SK-N-SH treated with all-trans-retinoic acid at 6 μM for 48 hours (cell line): ENCODE data around the gene SERPING1.

Source experiments
- ATAC-seq: fragments of 200-7000 bp; cut with Tn5 transposase; 3 replicates; pipeline ENCODE4 v1.9.1; 2020; ENCODE audit warnings: mild to moderate bottlenecking, moderate library complexity
- ARNTL ChIP-seq: fragments of 450-650 bp; formaldehyde crosslinking; IDR thresholded peaks from 2 replicates; pipeline ENCODE4 v1.5.0; 2020; ENCODE audit warnings: low read depth, mild to moderate bottlenecking, moderate library complexity, borderline replicate concordance
- BACH2 ChIP-seq: fragments of 250-450 bp; sonication (Bioruptor Pico); IDR thresholded peaks from 2 replicates; pipeline ENCODE4 v1.9.0; 2021; ENCODE audit warnings: mild to moderate bottlenecking, borderline replicate concordance
- CREB5 ChIP-seq: fragments of 250-450 bp; sonication (Bioruptor Pico); IDR thresholded peaks from 2 replicates; pipeline ENCODE4 v1.5.1; 2020; ENCODE audit warnings: low read depth, mild to moderate bottlenecking, moderate library complexity
- CSDC2 ChIP-seq: fragments of 250-450 bp; sonication (Bioruptor Pico); IDR thresholded peaks from 2 replicates; pipeline ENCODE4 v1.5.0; 2020; ENCODE audit warnings: mild to moderate bottlenecking, moderate library complexity
- ESRRG ChIP-seq: fragments of 250-450 bp; sonication (Bioruptor Pico); IDR thresholded peaks from 2 replicates; pipeline ENCODE4 v1.6.1; 2021; ENCODE audit warnings: mild to moderate bottlenecking
- GLIS3 ChIP-seq: fragments of 250-450 bp; sonication (Bioruptor Pico); IDR thresholded peaks from 2 replicates; pipeline ENCODE4 v1.5.0; 2020; ENCODE audit warnings: mild to moderate bottlenecking, moderate library complexity
- ISL1 ChIP-seq: fragments of 250-450 bp; sonication (Bioruptor Pico); IDR thresholded peaks from 2 replicates; pipeline ENCODE4 v2.1.2; 2022; ENCODE audit warnings: mild to moderate bottlenecking, moderate library complexity
- OSR1 ChIP-seq: fragments of 250-450 bp; sonication (Bioruptor Pico); IDR thresholded peaks from 2 replicates; pipeline ENCODE4 v1.8.0; 2022; ENCODE audit warnings: moderate library complexity, mild to moderate bottlenecking, inconsistent platforms
- PATZ1 ChIP-seq: fragments of 250-450 bp; sonication (Bioruptor Pico); IDR thresholded peaks from 2 replicates; pipeline ENCODE4 v1.8.0; 2020; ENCODE audit warnings: mild to moderate bottlenecking, moderate library complexity, borderline replicate concordance
- POU6F1 ChIP-seq: fragments of 250-450 bp; sonication (Bioruptor Pico); IDR thresholded peaks from 2 replicates; pipeline ENCODE4 v1.8.0; 2021; ENCODE audit warnings: low read depth, mild to moderate bottlenecking, moderate library complexity, borderline replicate concordance
- PPARA ChIP-seq: fragments of 250-450 bp; sonication (Bioruptor Pico); IDR thresholded peaks from 2 replicates; pipeline ENCODE4 v1.5.0; 2020; ENCODE audit warnings: mild to moderate bottlenecking, borderline replicate concordance
- RARB ChIP-seq: fragments of 250-450 bp; sonication (Bioruptor Pico); IDR thresholded peaks from 2 replicates; pipeline ENCODE4 v1.8.0; 2021; ENCODE audit warnings: mild to moderate bottlenecking, moderate library complexity
- SNAI2 ChIP-seq: fragments of 250-450 bp; sonication (Bioruptor Pico); IDR thresholded peaks from 2 replicates; pipeline ENCODE4 v1.5.0; 2020; ENCODE audit warnings: mild to moderate bottlenecking, moderate library complexity
- TCF4 ChIP-seq: fragments of 250-450 bp; sonication (Bioruptor Pico); IDR thresholded peaks from 2 replicates; pipeline ENCODE4 v1.8.0; 2021; ENCODE audit warnings: mild to moderate bottlenecking, moderate library complexity, borderline replicate concordance
- TOX ChIP-seq: fragments of 250-450 bp; sonication (Bioruptor Pico); IDR thresholded peaks from 2 replicates; pipeline ENCODE4 v1.8.0; 2021; ENCODE audit warnings: mild to moderate bottlenecking, moderate library complexity, borderline replicate concordance
- ZC3H10 ChIP-seq: fragments of 250-450 bp; sonication (Bioruptor Pico); IDR thresholded peaks from 2 replicates; pipeline ENCODE4 v1.5.1; 2021; ENCODE audit warnings: mild to moderate bottlenecking, moderate library complexity
- ZFP3 ChIP-seq: fragments of 250-450 bp; sonication (Bioruptor Pico); IDR thresholded peaks from 2 replicates; pipeline ENCODE4 v1.5.0; 2020; ENCODE audit warnings: mild to moderate bottlenecking, moderate library complexity
- ZFP30 ChIP-seq: fragments of 450-650 bp; formaldehyde crosslinking; IDR thresholded peaks from 2 replicates; pipeline ENCODE4 v1.5.0; 2022; ENCODE audit warnings: mild to moderate bottlenecking, moderate library complexity
- ZNF565 ChIP-seq: fragments of 450-650 bp; formaldehyde crosslinking; conservative IDR thresholded peaks from 2 replicates; pipeline ENCODE4 v1.5.0; 2020; ENCODE audit warnings: low read depth, mild to moderate bottlenecking, moderate library complexity
- ZNF70 ChIP-seq: fragments of 450-650 bp; formaldehyde crosslinking; IDR thresholded peaks from 2 replicates; pipeline ENCODE4 v1.5.0; 2020; ENCODE audit warnings: mild to moderate bottlenecking, moderate library complexity
- ZNF8 ChIP-seq: fragments of 450-650 bp; formaldehyde crosslinking; IDR thresholded peaks from 2 replicates; pipeline ENCODE4 v1.5.0; 2020; ENCODE audit warnings: mild to moderate bottlenecking, moderate library complexity
- TF ChIP-seq, protein P1 (sequence below): fragments of 250-450 bp; sonication (Bioruptor Pico); IDR thresholded peaks from 2 replicates; pipeline ENCODE4 v1.5.1; 2021; ENCODE audit warnings: mild to moderate bottlenecking, moderate library complexity
- TF ChIP-seq, protein P2 (sequence below): fragments of 250-450 bp; sonication (Bioruptor Pico); IDR thresholded peaks from 2 replicates; pipeline ENCODE4 v1.5.0; 2020; ENCODE audit warnings: mild to moderate bottlenecking, moderate library complexity

SERPING1 gene

DNA sequence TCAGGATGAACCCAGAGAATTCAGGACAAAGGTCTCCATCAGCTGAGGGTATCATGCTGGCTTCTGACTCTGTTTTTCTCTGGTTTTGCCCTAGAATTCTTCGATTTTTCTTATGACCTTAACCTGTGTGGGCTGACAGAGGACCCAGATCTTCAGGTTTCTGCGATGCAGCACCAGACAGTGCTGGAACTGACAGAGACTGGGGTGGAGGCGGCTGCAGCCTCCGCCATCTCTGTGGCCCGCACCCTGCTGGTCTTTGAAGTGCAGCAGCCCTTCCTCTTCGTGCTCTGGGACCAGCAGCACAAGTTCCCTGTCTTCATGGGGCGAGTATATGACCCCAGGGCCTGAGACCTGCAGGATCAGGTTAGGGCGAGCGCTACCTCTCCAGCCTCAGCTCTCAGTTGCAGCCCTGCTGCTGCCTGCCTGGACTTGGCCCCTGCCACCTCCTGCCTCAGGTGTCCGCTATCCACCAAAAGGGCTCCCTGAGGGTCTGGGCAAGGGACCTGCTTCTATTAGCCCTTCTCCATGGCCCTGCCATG is 16.8 kb downstream of the SERPING1 start:
- no peak for ATAC-seq
- no peak for TF ChIP-seq GLIS3
- TF ChIP-seq ARNTL = no peak
- TF ChIP-seq ZNF565 (CRISPR knock-in tag) = no peak

DNA sequence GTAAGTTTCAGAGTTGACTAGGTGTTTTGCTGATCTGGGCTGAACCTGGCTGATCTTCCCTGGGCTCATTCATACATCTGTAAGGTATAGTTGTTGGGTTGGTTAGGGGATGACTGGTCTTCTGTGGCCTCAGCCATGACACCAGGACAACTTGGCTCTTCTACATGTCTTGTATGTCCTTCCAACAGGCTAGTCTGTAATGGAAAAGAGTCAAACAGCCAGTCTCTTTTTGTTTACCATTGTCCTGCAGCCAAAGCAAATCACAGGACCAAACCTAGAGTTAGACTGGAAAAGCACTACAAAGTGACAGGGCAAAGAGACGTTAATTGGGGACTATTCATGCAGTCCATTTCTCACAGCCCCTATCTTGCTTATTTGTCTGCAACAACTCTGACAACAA is 17.8 kb downstream of the SERPING1 start:
- no peak for ATAC-seq
- no peak for TF ChIP-seq CSDC2 (CRISPR knock-in tag)
- no peak for TF ChIP-seq ESRRG (CRISPR knock-in tag)
- no peak for TF ChIP-seq ZFP3
- TF ChIP-seq, protein P1, sequence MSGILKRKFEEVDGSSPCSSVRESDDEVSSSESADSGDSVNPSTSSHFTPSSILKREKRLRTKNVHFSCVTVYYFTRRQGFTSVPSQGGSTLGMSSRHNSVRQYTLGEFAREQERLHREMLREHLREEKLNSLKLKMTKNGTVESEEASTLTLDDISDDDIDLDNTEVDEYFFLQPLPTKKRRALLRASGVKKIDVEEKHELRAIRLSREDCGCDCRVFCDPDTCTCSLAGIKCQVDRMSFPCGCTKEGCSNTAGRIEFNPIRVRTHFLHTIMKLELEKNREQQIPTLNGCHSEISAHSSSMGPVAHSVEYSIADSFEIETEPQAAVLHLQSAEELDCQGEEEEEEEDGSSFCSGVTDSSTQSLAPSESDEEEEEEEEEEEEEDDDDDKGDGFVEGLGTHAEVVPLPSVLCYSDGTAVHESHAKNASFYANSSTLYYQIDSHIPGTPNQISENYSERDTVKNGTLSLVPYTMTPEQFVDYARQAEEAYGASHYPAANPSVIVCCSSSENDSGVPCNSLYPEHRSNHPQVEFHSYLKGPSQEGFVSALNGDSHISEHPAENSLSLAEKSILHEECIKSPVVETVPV = no peak
- no peak for TF ChIP-seq ZNF565 (CRISPR knock-in tag)
- no peak for TF ChIP-seq TCF4 (CRISPR knock-in tag)
- TF ChIP-seq ZNF8 (CRISPR knock-in tag) = no peak
- no peak for TF ChIP-seq ARNTL
- no peak for TF ChIP-seq BACH2 (CRISPR knock-in tag)
- no peak for TF ChIP-seq ISL1
- TF ChIP-seq, protein P2, sequence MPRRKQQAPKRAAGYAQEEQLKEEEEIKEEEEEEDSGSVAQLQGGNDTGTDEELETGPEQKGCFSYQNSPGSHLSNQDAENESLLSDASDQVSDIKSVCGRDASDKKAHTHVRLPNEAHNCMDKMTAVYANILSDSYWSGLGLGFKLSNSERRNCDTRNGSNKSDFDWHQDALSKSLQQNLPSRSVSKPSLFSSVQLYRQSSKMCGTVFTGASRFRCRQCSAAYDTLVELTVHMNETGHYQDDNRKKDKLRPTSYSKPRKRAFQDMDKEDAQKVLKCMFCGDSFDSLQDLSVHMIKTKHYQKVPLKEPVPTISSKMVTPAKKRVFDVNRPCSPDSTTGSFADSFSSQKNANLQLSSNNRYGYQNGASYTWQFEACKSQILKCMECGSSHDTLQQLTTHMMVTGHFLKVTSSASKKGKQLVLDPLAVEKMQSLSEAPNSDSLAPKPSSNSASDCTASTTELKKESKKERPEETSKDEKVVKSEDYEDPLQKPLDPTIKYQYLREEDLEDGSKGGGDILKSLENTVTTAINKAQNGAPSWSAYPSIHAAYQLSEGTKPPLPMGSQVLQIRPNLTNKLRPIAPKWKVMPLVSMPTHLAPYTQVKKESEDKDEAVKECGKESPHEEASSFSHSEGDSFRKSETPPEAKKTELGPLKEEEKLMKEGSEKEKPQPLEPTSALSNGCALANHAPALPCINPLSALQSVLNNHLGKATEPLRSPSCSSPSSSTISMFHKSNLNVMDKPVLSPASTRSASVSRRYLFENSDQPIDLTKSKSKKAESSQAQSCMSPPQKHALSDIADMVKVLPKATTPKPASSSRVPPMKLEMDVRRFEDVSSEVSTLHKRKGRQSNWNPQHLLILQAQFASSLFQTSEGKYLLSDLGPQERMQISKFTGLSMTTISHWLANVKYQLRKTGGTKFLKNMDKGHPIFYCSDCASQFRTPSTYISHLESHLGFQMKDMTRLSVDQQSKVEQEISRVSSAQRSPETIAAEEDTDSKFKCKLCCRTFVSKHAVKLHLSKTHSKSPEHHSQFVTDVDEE = no peak
- no peak for TF ChIP-seq POU6F1
- TF ChIP-seq ZNF70 (CRISPR knock-in tag) = no peak
- no peak for TF ChIP-seq SNAI2 (CRISPR knock-in tag)
- no peak for TF ChIP-seq OSR1 (CRISPR knock-in tag)
- TF ChIP-seq PPARA (CRISPR knock-in tag) = no peak
- TF ChIP-seq PATZ1 = no peak
- no peak for TF ChIP-seq TOX (CRISPR knock-in tag)
- TF ChIP-seq CREB5 (CRISPR knock-in tag) = no peak
- TF ChIP-seq ZC3H10 (CRISPR knock-in tag) = no peak

GRCh38 chr11:57616595-57616994 is 19.1 kb downstream of the SERPING1 start:
- ATAC-seq = no peak
- no peak for TF ChIP-seq ZNF565 (CRISPR knock-in tag)
- TF ChIP-seq GLIS3 = no peak
- no peak for TF ChIP-seq TOX (CRISPR knock-in tag)
- TF ChIP-seq SNAI2 (CRISPR knock-in tag) = no peak
- TF ChIP-seq RARB (CRISPR knock-in tag) = no peak
- no peak for TF ChIP-seq ARNTL
- no peak for TF ChIP-seq ZFP3
- TF ChIP-seq, protein P2 = no peak
- TF ChIP-seq CREB5 (CRISPR knock-in tag) = no peak
- no peak for TF ChIP-seq BACH2 (CRISPR knock-in tag)
- TF ChIP-seq ZFP30 (CRISPR knock-in tag) = no peak
- no peak for TF ChIP-seq PATZ1
- no peak for TF ChIP-seq ESRRG (CRISPR knock-in tag)
- TF ChIP-seq ISL1 = no peak
